Gastrocnemius medialis (tissue), 4 donors: ENCODE measurements around the gene LMO1. TPM values are rescaled to one million over a fixed set of nuclear protein-coding genes. Genes with fewer than 3 reads are reported as not detected.
A peak's percentile ranks its signal among the peaks of the same experiment; 100 is the strongest.

Experiments used
- ATAC-seq, 2 donors: fragments of 150-250 bp; one replicate each; pipeline ENCODE4 v1.9.1; 2016
- DNase-seq, 2 donors: peaks; one replicate each; pipeline ENCODE4 v3.0.0-alpha.2; 2019
- H3K27ac ChIP-seq, 4 donors: fragments of 200-600 bp; sonication (generic); 1 replicate in 1 of 4; 2 replicates in 3 of 4; pipeline ENCODE4 v1.5.1; 2016 to 2018; ENCODE audit warnings: mild to moderate bottlenecking in 2 of 4, moderate library complexity in 1 of 4
- H3K27me3 ChIP-seq, 3 donors: fragments of 200-600 bp; sonication (generic) in 2 of 3; 1 replicate in 1 of 3; 2 replicates in 2 of 3; pipeline versions ENCODE4 v1.5.1 to v1.6.0; 2016 to 2019; ENCODE audit warnings: mild to moderate bottlenecking in 1 of 3, moderate library complexity in 1 of 3
- H3K36me3 ChIP-seq, 2 donors: fragments of 200-600 bp; sonication (generic) in 1 of 2; one replicate each; pipeline ENCODE4 v1.5.1; 2017 to 2018
- H3K4me1 ChIP-seq, 2 donors: fragments of 200-600 bp; sonication (generic) in 1 of 2; one replicate each; pipeline ENCODE4 v1.5.1; 2016 to 2017; ENCODE audit warnings: mild to moderate bottlenecking in 2 of 2
- H3K4me3 ChIP-seq, 4 donors: fragments of 200-600 bp; sonication (generic) in 3 of 4; 1 replicate in 1 of 4; 2 replicates in 3 of 4; pipeline ENCODE4 v1.5.1; 2016 to 2019; ENCODE audit warnings: mild to moderate bottlenecking in 2 of 4
- H3K9me3 ChIP-seq, 3 donors: fragments of 200-600 bp; sonication (generic) in 2 of 3; 1 replicate in 1 of 3; 2 replicates in 2 of 3; pipeline ENCODE4 v1.5.1; 2016 to 2019
- CTCF ChIP-seq, 5 experiments: fragments of 450-650 bp in 3 of 5; fragments of 200-600 bp in 2 of 5; sonication (generic) in 2 of 5; IDR thresholded peaks in 4 of 5; conservative IDR thresholded peaks in 1 of 5; 1 replicate in 4 of 5; 2 replicates in 1 of 5; pipeline ENCODE4 v1.5.1; 2016 to 2019; ENCODE audit warnings: antibody characterized with exemption in 5 of 5, mild to moderate bottlenecking in 3 of 5, moderate library complexity in 3 of 5
- POLR2A ChIP-seq, 2 donors: fragments of 450-650 bp; IDR thresholded peaks; one replicate each; pipeline ENCODE4 v1.6.1; 2017; ENCODE audit warnings: antibody characterized with exemption in 2 of 2, mild to moderate bottlenecking in 2 of 2, moderate library complexity in 2 of 2
- in situ Hi-C, 4 donors: fragments of 200-750 bp; cut with MboI; loops; one replicate each; pipeline versions ENCODE4 v1.15.0 to v1.8.0; 2017; ENCODE audit warnings: low sequenced_read_pairs in 4 of 4
- intact Hi-C: fragments of 100-400 bp; cut with DNase I; formaldehyde crosslinking; loops from one replicate; pipeline ENCODE4 v1.15.1; 2023; ENCODE audit warnings: low total_unique reads
- total RNA-seq, 4 donors: library from RNA; depleted of rRNA; stranded (reverse); fragments of >200 nt; gene quantifications; one replicate each; pipeline versions ENCODE4 v1.1.0 to v1.2.3, GENCODE V29; 2016

The LMO1 gene
- total RNA-seq, 4 donors from 2014 or later: 2.2 to 7.0 (median 2.5) TPM

DNA sequence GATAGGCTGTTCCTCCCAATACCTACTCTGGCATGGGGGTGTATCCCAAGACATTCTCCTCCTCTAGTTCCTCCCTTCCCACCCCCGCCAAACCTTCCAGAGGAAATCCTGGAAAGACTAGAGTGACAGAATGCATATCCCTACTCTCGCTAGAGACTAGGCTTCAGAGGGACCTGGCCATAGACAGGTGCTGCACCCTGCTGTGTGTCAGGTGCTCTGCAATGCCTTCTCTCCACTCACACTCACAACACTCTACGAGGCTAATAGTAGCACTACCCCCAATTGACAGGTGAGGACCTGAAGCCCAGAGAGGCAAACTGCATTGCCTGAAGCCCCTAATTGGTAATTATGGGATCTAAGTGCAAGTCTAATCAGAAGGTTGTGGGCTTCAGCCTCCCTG is 46.2 kb upstream of the LMO1 start:
- Histone ChIP-seq H3K36me3 (no peaks in the 10 kb centered on the region), H3K4me1 (no peaks in the 10 kb centered on the region), H3K27me3 (no peaks in the 10 kb centered on the region), H3K9me3 (peaks cover 0 to 3% (median 0%) of the 10 kb centered on the region in 3 donors), H3K27ac (no peak overlapping the region), H3K4me3 (no peak overlapping the region)
- DNase-seq (no peak), ATAC-seq (peak; percentile 54 to 56)
- no peak for TF ChIP-seq POLR2A (IDR thresholded peaks at IDR 0.05)
- TF ChIP-seq CTCF (IDR thresholded peaks at IDR 0.05 in 4 of 5, conservative IDR thresholded peaks at IDR 0.05 in 1 of 5): peak in 4 of 5 experiments; percentile 18 to 39 (median 34)
- in situ Hi-C loops (no loop called here), intact Hi-C loops (loop anchor here (1.0 to 5.0 kb wide), 2 partner anchors 63 to 83 kb away; no protein-coding TSS in a partner anchor)

DNA sequence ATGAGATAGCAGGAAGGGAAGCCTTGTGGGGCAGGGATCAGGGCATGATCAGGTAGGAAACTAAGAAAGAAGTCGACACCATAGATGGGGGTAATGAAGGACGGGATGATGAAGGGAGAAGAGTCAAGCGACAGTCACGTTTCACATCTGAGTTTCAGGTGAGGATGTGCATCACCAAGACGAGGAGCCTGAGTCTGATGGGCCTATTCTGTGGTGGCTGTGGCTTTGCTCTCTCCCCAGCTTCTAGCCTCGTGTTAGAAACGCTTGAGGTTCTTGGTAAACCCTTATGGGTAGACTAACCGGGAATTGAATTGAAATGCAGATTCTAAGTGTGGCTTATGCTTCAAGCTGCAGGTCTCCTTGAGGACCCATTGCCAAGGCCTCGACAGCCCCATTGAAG is 45.6 kb upstream of the LMO1 start:
- Histone ChIP-seq H3K4me3 (no peak overlapping the region), H3K36me3 (no peaks in the 10 kb centered on the region), H3K4me1 (no peaks in the 10 kb centered on the region), H3K27ac (no peak overlapping the region), H3K9me3 (peaks cover 0 to 6% (median 0%) of the 10 kb centered on the region in 3 donors), H3K27me3 (no peaks in the 10 kb centered on the region)
- ATAC-seq: no peak
- intact Hi-C loops (no loop called here), in situ Hi-C loops (no loop called here)
- TF ChIP-seq POLR2A (IDR thresholded peaks at IDR 0.05): no peak
- TF ChIP-seq CTCF (IDR thresholded peaks at IDR 0.05 in 4 of 5, conservative IDR thresholded peaks at IDR 0.05 in 1 of 5): no peak
- DNase-seq: no peak

- Histone ChIP-seq H3K27me3 (no peaks in the 10 kb centered on the region), H3K9me3 (peaks cover 0 to 6% (median 0%) of the 10 kb centered on the region in 3 donors), H3K4me3 (no peak overlapping the region), H3K36me3 (no peaks in the 10 kb centered on the region), H3K27ac (no peak overlapping the region), H3K4me1 (no peaks in the 10 kb centered on the region)
- DNase-seq: no peak
- in situ Hi-C loops: no loop called here
- intact Hi-C loops: no loop called here
- no peak for TF ChIP-seq CTCF (IDR thresholded peaks at IDR 0.05 in 4 of 5, conservative IDR thresholded peaks at IDR 0.05 in 1 of 5)
- no peak for TF ChIP-seq POLR2A (IDR thresholded peaks at IDR 0.05)
- ATAC-seq: no peak
Observed at GRCh38 chr11:8307601-8308000, 43.9 kb upstream of the LMO1 start.

GRCh38 chr11:8301622-8302021 is 37.9 kb upstream of the LMO1 start:
- H3K27me3 ChIP-seq: no peaks in the 10 kb centered on the region
- no peak for TF ChIP-seq POLR2A (IDR thresholded peaks at IDR 0.05)
- no peak for TF ChIP-seq CTCF (IDR thresholded peaks at IDR 0.05 in 4 of 5, conservative IDR thresholded peaks at IDR 0.05 in 1 of 5)
- in situ Hi-C loops: no loop called here
- no peaks in the 10 kb centered on the region for H3K36me3 ChIP-seq
- DNase-seq (no peak), ATAC-seq (no peak)
- H3K4me3 ChIP-seq: no peak overlapping the region
- no peaks in the 10 kb centered on the region for H3K4me1 ChIP-seq
- intact Hi-C loops: no loop called here
- peaks cover 0 to 6% (median 0%) of the 10 kb centered on the region in 3 donors for H3K9me3 ChIP-seq
- no peak overlapping the region for H3K27ac ChIP-seq
